Liver (tissue), 9 donors: ENCODE data around the gene ITGB1BP1. TPM values are rescaled to one million over a fixed set of nuclear protein-coding genes. Genes with fewer than 3 reads are reported as not detected.

Experiments
- DNase-seq: peaks from one replicate; pipeline ENCODE4 v3.0.0-alpha.2; 2017; ENCODE audit warnings: low spot score
- H3K27ac ChIP-seq, 2 donors: one replicate each; pipeline ENCODE4 v1.7.0; 2013; ENCODE audit warnings: inconsistent platforms in 2 of 2, low read length in 2 of 2, control low read depth in 1 of 2, low read depth in 1 of 2, mild to moderate bottlenecking in 1 of 2
- H3K27me3 ChIP-seq, 4 donors: one replicate each; pipeline versions ENCODE4 v1.6.1 to v1.7.0; 2013; ENCODE audit warnings: low read length in 3 of 4, inconsistent platforms in 1 of 4, mild to moderate bottlenecking in 1 of 4, moderate library complexity in 1 of 4; ENCODE audit not compliant: control insufficient read depth in 4 of 4, insufficient read depth in 4 of 4
- H3K36me3 ChIP-seq, 4 donors: one replicate each; pipeline versions ENCODE4 v1.6.1 to v1.7.0; 2013; ENCODE audit warnings: low read length in 3 of 4, mild to moderate bottlenecking in 3 of 4, low read depth in 1 of 4, moderate library complexity in 1 of 4; ENCODE audit not compliant: control insufficient read depth in 4 of 4, insufficient read depth in 3 of 4
- H3K4me1 ChIP-seq, 4 donors: one replicate each; pipeline versions ENCODE4 v1.6.1 to v1.7.0; 2013; ENCODE audit warnings: low read length in 3 of 4, mild to moderate bottlenecking in 3 of 4, moderate library complexity in 1 of 4; ENCODE audit not compliant: control insufficient read depth in 4 of 4, insufficient read depth in 4 of 4
- H3K4me3 ChIP-seq, 3 donors: one replicate each; pipeline versions ENCODE4 v1.6.1 to v1.7.0; 2013; ENCODE audit warnings: low read length in 3 of 3, control low read depth in 1 of 3, low read depth in 1 of 3, mild to moderate bottlenecking in 1 of 3
- H3K9ac ChIP-seq, 2 donors: one replicate each; pipeline ENCODE4 v1.7.0; 2013; ENCODE audit warnings: low read length in 2 of 2, mild to moderate bottlenecking in 2 of 2, moderate library complexity in 2 of 2, control low read depth in 1 of 2, low read depth in 1 of 2
- H3K9me3 ChIP-seq, 4 donors: one replicate each; pipeline versions ENCODE4 v1.6.1 to v1.7.0; 2013; ENCODE audit warnings: low read length in 3 of 4; ENCODE audit not compliant: control insufficient read depth in 4 of 4
- ATF3 ChIP-seq: IDR thresholded peaks from 2 replicates; pipeline ENCODE4 v1.6.1; 2016; ENCODE audit warnings: antibody characterized with exemption
- CTCF ChIP-seq: fragments of 150-350 bp; IDR thresholded peaks from 2 replicates; pipeline ENCODE4 v1.5.1; 2017; ENCODE audit warnings: improper control_type of control experiment, low read depth, low read length; ENCODE audit not compliant: missing input control
- EGR1 ChIP-seq, 2 donors: IDR thresholded peaks; 2 replicates each; pipeline ENCODE4 v1.6.1; 2016 to 2018; ENCODE audit warnings: antibody characterized with exemption in 2 of 2, low read depth in 2 of 2
- FOXA1 ChIP-seq: IDR thresholded peaks from 2 replicates; pipeline ENCODE4 v1.6.1; 2016; ENCODE audit warnings: antibody characterized with exemption
- FOXA2 ChIP-seq: IDR thresholded peaks from 2 replicates; pipeline ENCODE4 v1.6.1; 2016; ENCODE audit warnings: antibody characterized with exemption
- GABPA ChIP-seq, 2 donors: IDR thresholded peaks in 1 of 2; conservative IDR thresholded peaks in 1 of 2; 2 replicates each; pipeline ENCODE4 v1.6.1; 2016; ENCODE audit warnings: antibody characterized with exemption in 2 of 2, mild to moderate bottlenecking in 1 of 2, moderate library complexity in 1 of 2
- HNF4A ChIP-seq, 2 donors: conservative IDR thresholded peaks; 2 replicates each; pipeline ENCODE4 v1.6.1; 2016; ENCODE audit warnings: antibody characterized with exemption in 2 of 2, mild to moderate bottlenecking in 2 of 2
- HNF4G ChIP-seq: IDR thresholded peaks from 2 replicates; pipeline ENCODE4 v1.6.1; 2016; ENCODE audit warnings: antibody characterized with exemption
- JUND ChIP-seq, 2 donors: IDR thresholded peaks; 2 replicates each; pipeline ENCODE4 v1.6.1; 2016; ENCODE audit warnings: antibody characterized with exemption in 2 of 2
- MAX ChIP-seq: IDR thresholded peaks from 2 replicates; pipeline ENCODE4 v1.6.1; 2016; ENCODE audit warnings: antibody characterized with exemption
- NR2F2 ChIP-seq: IDR thresholded peaks from 2 replicates; pipeline ENCODE4 v1.6.1; 2016; ENCODE audit warnings: antibody characterized with exemption
- RAD21 ChIP-seq, 2 donors: IDR thresholded peaks; 2 replicates each; pipeline ENCODE4 v1.6.1; 2016; ENCODE audit warnings: antibody characterized with exemption in 2 of 2, mild to moderate bottlenecking in 2 of 2
- REST ChIP-seq: IDR thresholded peaks from 2 replicates; pipeline ENCODE4 v1.6.1; 2016; ENCODE audit warnings: antibody characterized with exemption, mild to moderate bottlenecking
- RXRA ChIP-seq, 2 donors: IDR thresholded peaks; 2 replicates each; pipeline ENCODE4 v1.6.1; 2017 to 2018; ENCODE audit warnings: antibody characterized with exemption in 2 of 2, mild to moderate bottlenecking in 1 of 2
- SP1 ChIP-seq: IDR thresholded peaks from 2 replicates; pipeline ENCODE4 v1.6.1; 2018; ENCODE audit warnings: antibody characterized with exemption, mild to moderate bottlenecking
- TAF1 ChIP-seq: conservative IDR thresholded peaks from 2 replicates; pipeline ENCODE4 v1.6.1; 2016; ENCODE audit warnings: antibody characterized with exemption, mild to moderate bottlenecking
- YY1 ChIP-seq: IDR thresholded peaks from 2 replicates; pipeline ENCODE4 v1.6.1; 2016; ENCODE audit warnings: antibody characterized with exemption, mild to moderate bottlenecking
- ZBTB33 ChIP-seq: IDR thresholded peaks from 2 replicates; pipeline ENCODE4 v1.6.1; 2016; ENCODE audit warnings: antibody characterized with exemption
- WGBS: extraction: QIAGEN DNeasy Blood & Tissue Kit; methylation state at CpG from one replicate; pipeline ENCODE4 v1.1.7; 2013; 5-methylcytosine and 5-hydroxymethylcytosine counted together
- polyA plus RNA-seq, 2 donors: library from polyadenylated mRNA; stranded (reverse) in 1 of 2; unstranded in 1 of 2; fragments of 200-250 nt in 1 of 2; fragments of >200 nt in 1 of 2; fragmentation: Nextera tagmentation in 1 of 2; extraction: Ambion mirVana in 1 of 2; gene quantifications; one replicate each; pipeline versions ENCODE4 v1.2.1 to v1.2.3, GENCODE V29; 2013 to 2015
- total RNA-seq, 2 donors: library from RNA; depleted of rRNA; stranded (reverse); fragments of >200 nt; gene quantifications; one replicate each; pipeline ENCODE4 v1.2.3, GENCODE V29; 2014
- donor health status: healthy.
- donor health status: healthy.
- donor health status: healthy.
- donor health status: healthy.
- donor health status: healthy.

Gene ITGB1BP1
- total and polyA plus RNA-seq, 4 donors: 6.6 to 30.9 (median 13.7) TPM

GRCh38 chr2:9445089-9445488 is 21.8 kb upstream of the ITGB1BP1 start:
- Histone ChIP-seq H3K4me1 (no peaks in the 10 kb centered on the region), H3K9me3 (no peaks in the 10 kb centered on the region), H3K36me3 (peaks cover 12 to 47% (median 35%) of the 10 kb centered on the region in 4 donors), H3K27me3 (no peaks in the 10 kb centered on the region), H3K9ac (no peak overlapping the region), H3K4me3 (no peak overlapping the region), H3K27ac (no peak overlapping the region)
- TF ChIP-seq JUND (IDR thresholded peaks at IDR 0.05): no peak
- no peak for TF ChIP-seq NR2F2
- TF ChIP-seq HNF4A (conservative IDR thresholded peaks at IDR 0.05): no peak
- no peak for TF ChIP-seq GABPA (IDR thresholded peaks at IDR 0.05 in 1 of 2, conservative IDR thresholded peaks at IDR 0.05 in 1 of 2)
- TF ChIP-seq MAX: no peak
- no peak for TF ChIP-seq FOXA2
- no peak for TF ChIP-seq FOXA1
- TF ChIP-seq TAF1: no peak
- no peak for TF ChIP-seq RXRA (IDR thresholded peaks at IDR 0.05)
- TF ChIP-seq EGR1 (IDR thresholded peaks at IDR 0.05; ENCODE audit: low read depth in 2 of 2): no peak
- TF ChIP-seq ATF3: no peak
- no peak for TF ChIP-seq REST
- TF ChIP-seq YY1: no peak
- TF ChIP-seq RAD21 (IDR thresholded peaks at IDR 0.05): no peak
- TF ChIP-seq SP1: no peak
- TF ChIP-seq HNF4G: no peak
- TF ChIP-seq ZBTB33: no peak
- 86% methylated on average over 7 of the region's 7 CpGs for WGBS
- no peak for DNase-seq

- no peak overlapping the region for H3K9ac ChIP-seq
- peaks cover 14 to 48% (median 37%) of the 10 kb centered on the region in 4 donors for H3K36me3 ChIP-seq
- H3K9me3 ChIP-seq: no peaks in the 10 kb centered on the region
- no peak overlapping the region for H3K27ac ChIP-seq
- H3K4me1 ChIP-seq: no peaks in the 10 kb centered on the region
- H3K27me3 ChIP-seq: no peaks in the 10 kb centered on the region
- 94% methylated on average over 5 of the region's 5 CpGs for WGBS
- H3K4me3 ChIP-seq: no peak overlapping the region
- DNase-seq: no peak
- TF ChIP-seq YY1 (no peak), EGR1 (IDR thresholded peaks at IDR 0.05; ENCODE audit: low read depth in 2 of 2) (no peak), REST (no peak), MAX (no peak), CTCF (no peak), TAF1 (no peak), RAD21 (IDR thresholded peaks at IDR 0.05) (no peak), NR2F2 (no peak), HNF4A (conservative IDR thresholded peaks at IDR 0.05) (no peak), ATF3 (no peak), RXRA (IDR thresholded peaks at IDR 0.05) (no peak), SP1 (no peak), HNF4G (no peak), FOXA1 (no peak), FOXA2 (no peak), GABPA (IDR thresholded peaks at IDR 0.05 in 1 of 2, conservative IDR thresholded peaks at IDR 0.05 in 1 of 2) (no peak), JUND (IDR thresholded peaks at IDR 0.05) (no peak)
Observed at GRCh38 chr2:9443526-9443925, 20.2 kb upstream of the ITGB1BP1 start.
